Osteoblast (primary cell): ENCODE data around the gene PALLD. TPM values are rescaled to one million over a fixed set of nuclear protein-coding genes. Genes with fewer than 3 reads are reported as not detected.

Experiments
- DNase-seq: peaks from one replicate; pipeline ENCODE4 v3.0.0; 2011; ENCODE audit warnings: low spot score, mixed read lengths; ENCODE audit not compliant: insufficient read length; ENCODE audit errors: missing footprints
- H2AFZ ChIP-seq: 2 replicates; pipeline ENCODE4 v1.6.0; 2011; ENCODE audit warnings: mild to moderate bottlenecking, low read length
- H3K27ac ChIP-seq: 2 replicates; pipeline ENCODE4 v1.5.1; 2011; ENCODE audit warnings: mild to moderate bottlenecking, low read depth, low read length, moderate library complexity
- H3K27me3 ChIP-seq: 2 replicates; pipeline ENCODE4 v1.6.0; 2012; ENCODE audit warnings: mild to moderate bottlenecking, control low read depth, inconsistent platforms, low read length, moderate library complexity; ENCODE audit not compliant: insufficient read depth
- H3K36me3 ChIP-seq: 2 replicates; pipeline ENCODE4 v1.5.1; 2011; ENCODE audit warnings: mild to moderate bottlenecking, low read length, control low read depth, moderate library complexity; ENCODE audit not compliant: insufficient read depth
- H3K4me1 ChIP-seq: 2 replicates; pipeline ENCODE4 v1.5.1; 2011; ENCODE audit warnings: mild to moderate bottlenecking, low read length, control low read depth, moderate library complexity; ENCODE audit not compliant: insufficient read depth
- H3K4me2 ChIP-seq: 2 replicates; pipeline ENCODE4 v1.6.0; 2011; ENCODE audit warnings: mild to moderate bottlenecking, low read length; ENCODE audit not compliant: insufficient read depth
- H3K4me3 ChIP-seq: fragments of 200-600 bp; sonication (generic); 3 replicates; pipeline ENCODE4 v1.5.1; 2012; ENCODE audit warnings: mild to moderate bottlenecking, low read length, inconsistent platforms; ENCODE audit not compliant: insufficient read depth
- H3K79me2 ChIP-seq: 2 replicates; pipeline ENCODE4 v1.6.0; 2012; ENCODE audit warnings: mild to moderate bottlenecking, low read length, control low read depth, inconsistent platforms; ENCODE audit not compliant: insufficient read depth
- H3K9me3 ChIP-seq: 2 replicates; pipeline ENCODE4 v1.5.1; 2011; ENCODE audit warnings: low read depth, low read length, control low read depth
- H4K20me1 ChIP-seq: 2 replicates; pipeline ENCODE4 v1.6.0; 2012; ENCODE audit warnings: mild to moderate bottlenecking, low read length, control low read depth; ENCODE audit not compliant: insufficient read depth
- CTCF ChIP-seq: IDR thresholded peaks from 2 replicates; pipeline ENCODE4 v1.5.1; 2011; ENCODE audit warnings: mild to moderate bottlenecking, low read depth, low read length, moderate library complexity; ENCODE audit errors: extremely low read depth
- total RNA-seq: library from RNA; depleted of rRNA; stranded (reverse); fragments of >200 nt; gene quantifications from 2 replicates; pipeline ENCODE4 v1.2.3, GENCODE V29; 2012

PALLD gene
- total RNA-seq, 1 donor, result 244 TPM

- Histone ChIP-seq H3K27ac (peak overlapping the region; percentile 92), H3K36me3 (peaks cover 11% of the 10 kb centered on the region), H3K27me3 (no peaks in the 10 kb centered on the region), H3K4me2 (no peak overlapping the region), H3K79me2 (no peaks in the 10 kb centered on the region), H2AFZ (no peak overlapping the region), H3K4me1 (peaks cover 54% of the 10 kb centered on the region), H4K20me1 (peaks cover 6% of the 10 kb centered on the region), H3K9me3 (no peaks in the 10 kb centered on the region), H3K4me3 (no peak overlapping the region)
- no peak for DNase-seq
- TF ChIP-seq CTCF, result no peak
Measured at GRCh38 chr4:168765322-168765721, 268.5 kb downstream of the PALLD start.

DNA sequence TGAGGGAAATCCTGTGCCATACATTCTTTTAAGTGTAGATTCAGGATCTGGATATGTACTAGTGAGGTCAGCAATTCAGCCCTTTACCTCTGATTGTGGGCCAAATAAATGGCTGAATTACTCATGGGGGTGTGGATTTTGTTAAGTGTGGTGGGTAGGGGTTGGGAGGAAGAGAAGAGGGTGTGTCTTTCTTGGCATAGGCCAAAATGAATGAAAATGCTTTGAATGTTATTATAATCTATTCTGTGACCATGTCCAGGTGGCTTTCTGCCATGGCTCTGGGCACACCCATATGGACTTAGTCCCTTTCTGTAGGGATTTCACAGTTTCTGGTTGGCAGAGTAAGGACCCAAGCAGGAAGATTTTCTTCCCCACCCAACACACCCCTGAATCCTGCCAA, 268.9 kb downstream of the PALLD start:
- Histone ChIP-seq H3K27me3 (no peaks in the 10 kb centered on the region), H4K20me1 (peaks cover 8% of the 10 kb centered on the region), H3K9me3 (no peaks in the 10 kb centered on the region), H3K4me1 (peaks cover 55% of the 10 kb centered on the region), H3K36me3 (peaks cover 11% of the 10 kb centered on the region), H3K4me2 (peak overlapping the region; percentile 59), H3K27ac (peak overlapping the region; percentile 92), H2AFZ (no peak overlapping the region), H3K79me2 (no peaks in the 10 kb centered on the region), H3K4me3 (no peak overlapping the region)
- DNase-seq, result peak; percentile 63
- no peak for TF ChIP-seq CTCF

DNA sequence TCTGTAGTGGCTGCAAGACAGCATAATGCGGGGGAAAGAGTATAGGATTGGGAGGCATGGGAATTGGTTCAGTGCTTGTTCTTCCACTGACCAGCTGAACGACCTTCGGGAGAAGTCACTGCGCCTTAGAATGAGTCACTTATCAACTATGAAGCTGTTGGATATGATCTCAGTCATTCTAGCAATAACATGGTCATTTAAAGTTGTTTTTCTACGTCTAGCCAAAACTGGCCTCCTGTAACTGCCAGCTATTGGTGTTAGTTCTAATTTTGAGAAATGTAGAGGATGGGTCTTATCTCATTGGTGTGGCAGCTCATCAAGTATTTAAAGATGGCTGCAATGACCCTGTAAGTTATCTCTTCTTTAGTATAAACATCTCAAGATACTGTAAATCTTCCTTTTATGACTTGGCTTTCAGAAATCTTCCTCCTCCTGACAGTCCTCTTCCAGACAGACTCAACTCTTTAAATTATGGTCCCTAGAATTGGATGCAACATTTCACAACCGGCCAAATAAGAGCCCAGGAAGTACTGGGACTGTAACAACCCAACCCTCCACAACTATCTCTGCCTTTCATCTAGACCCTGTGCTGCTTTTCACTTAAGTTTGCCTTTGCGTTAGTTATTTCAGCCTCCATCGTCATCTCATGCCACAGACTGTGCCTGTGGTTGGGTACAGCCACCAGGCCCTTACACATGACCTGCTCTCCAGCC, 269.9 kb downstream of the PALLD start:
- Histone ChIP-seq H3K27me3 (no peaks in the 10 kb centered on the region), H3K79me2 (peaks cover 3% of the 10 kb centered on the region), H3K4me1 (peaks cover 57% of the 10 kb centered on the region), H3K4me3 (no peak overlapping the region), H4K20me1 (peaks cover 8% of the 10 kb centered on the region), H3K36me3 (peaks cover 11% of the 10 kb centered on the region), H3K4me2 (peak overlapping the region; percentile 59), H3K9me3 (no peaks in the 10 kb centered on the region), H3K27ac (peak overlapping the region; percentile 92), H2AFZ (no peak overlapping the region)
- peak; percentile 93 for DNase-seq
- no peak for TF ChIP-seq CTCF

- Histone ChIP-seq H3K79me2 (peaks cover 3% of the 10 kb centered on the region), H3K27ac (peak overlapping the region; percentile 71)
Measured at GRCh38 chr4:168769416-168769815, 272.6 kb downstream of the PALLD start.

More at GRCh38 chr4:168769416-168769815, 272.6 kb downstream of the PALLD start:
- Histone ChIP-seq H3K4me2 (peak overlapping the region; percentile 35), H3K36me3 (peaks cover 7% of the 10 kb centered on the region), H3K9me3 (no peaks in the 10 kb centered on the region), H2AFZ (no peak overlapping the region), H3K4me3 (no peak overlapping the region), H3K4me1 (peaks cover 57% of the 10 kb centered on the region), H3K27me3 (no peaks in the 10 kb centered on the region), H4K20me1 (peaks cover 8% of the 10 kb centered on the region)
- DNase-seq, result peak; percentile 77
- TF ChIP-seq CTCF, result no peak
